HCT116 (cell line): ENCODE data around the gene MS4A4A.

Experiments used
- EZH2 ChIP-seq: fragments of 200-600 bp; sonication (generic); IDR thresholded peaks from 2 replicates; pipeline ENCODE4 v1.6.1; 2017; ENCODE audit warnings: antibody characterized with exemption, mixed run types
- POLR2A ChIP-seq: IDR thresholded peaks from 2 replicates; pipeline ENCODE4 v1.7.0; 2011; ENCODE audit warnings: borderline replicate concordance; ENCODE audit not compliant: insufficient read depth, insufficient read length; ENCODE audit errors: extremely low read depth
- SIN3A ChIP-seq: IDR thresholded peaks from 2 replicates; pipeline ENCODE4 v1.6.1; 2012; ENCODE audit warnings: low read depth
- TF ChIP-seq, protein P1 (sequence below), 3 experiments: fragments of 200-600 bp in 1 of 3; sonication (generic) in 1 of 3; IDR thresholded peaks in 2 of 3; conservative IDR thresholded peaks in 1 of 3; 2 replicates each; pipeline ENCODE4 v1.5.1; 2012 to 2017; ENCODE audit warnings: low read depth in 2 of 3, low read length in 2 of 3, antibody characterized with exemption in 1 of 3, borderline replicate concordance in 1 of 3, control low read depth in 1 of 3, mild to moderate bottlenecking in 1 of 3, mixed read lengths in 1 of 3, mixed run types in 1 of 3, moderate library complexity in 1 of 3; ENCODE audit not compliant: insufficient read depth in 1 of 3

DNA sequence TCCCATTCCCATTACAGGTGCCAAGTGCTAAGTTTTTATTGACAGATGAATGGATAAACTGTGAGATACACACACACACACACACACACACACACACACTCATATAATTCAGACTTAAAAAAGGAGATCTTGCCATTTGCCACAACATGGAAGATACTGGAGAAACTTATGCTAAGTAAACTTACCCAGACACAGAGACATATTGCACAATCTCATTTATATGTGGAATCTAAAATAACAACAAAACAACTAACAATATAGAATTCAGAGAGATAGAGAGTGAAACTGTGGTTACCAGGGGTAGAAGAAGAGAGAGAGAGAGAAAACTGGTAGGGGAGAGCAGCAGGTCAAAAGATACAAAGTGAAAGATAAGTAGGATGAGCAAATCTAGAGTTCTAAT, 48.0 kb downstream of the MS4A4A start:
- TF ChIP-seq POLR2A: no peak
- no peak for TF ChIP-seq EZH2
- TF ChIP-seq SIN3A: no peak
- TF ChIP-seq, protein P1, sequence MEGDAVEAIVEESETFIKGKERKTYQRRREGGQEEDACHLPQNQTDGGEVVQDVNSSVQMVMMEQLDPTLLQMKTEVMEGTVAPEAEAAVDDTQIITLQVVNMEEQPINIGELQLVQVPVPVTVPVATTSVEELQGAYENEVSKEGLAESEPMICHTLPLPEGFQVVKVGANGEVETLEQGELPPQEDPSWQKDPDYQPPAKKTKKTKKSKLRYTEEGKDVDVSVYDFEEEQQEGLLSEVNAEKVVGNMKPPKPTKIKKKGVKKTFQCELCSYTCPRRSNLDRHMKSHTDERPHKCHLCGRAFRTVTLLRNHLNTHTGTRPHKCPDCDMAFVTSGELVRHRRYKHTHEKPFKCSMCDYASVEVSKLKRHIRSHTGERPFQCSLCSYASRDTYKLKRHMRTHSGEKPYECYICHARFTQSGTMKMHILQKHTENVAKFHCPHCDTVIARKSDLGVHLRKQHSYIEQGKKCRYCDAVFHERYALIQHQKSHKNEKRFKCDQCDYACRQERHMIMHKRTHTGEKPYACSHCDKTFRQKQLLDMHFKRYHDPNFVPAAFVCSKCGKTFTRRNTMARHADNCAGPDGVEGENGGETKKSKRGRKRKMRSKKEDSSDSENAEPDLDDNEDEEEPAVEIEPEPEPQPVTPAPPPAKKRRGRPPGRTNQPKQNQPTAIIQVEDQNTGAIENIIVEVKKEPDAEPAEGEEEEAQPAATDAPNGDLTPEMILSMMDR (IDR thresholded peaks at IDR 0.05 in 2 of 3, conservative IDR thresholded peaks at IDR 0.05 in 1 of 3; ENCODE audit: borderline replicate concordance in 1 of 3, insufficient read depth in 1 of 3, low read depth in 2 of 3, low read length in 2 of 3): no peak
